Cardiac muscle cell (in vitro differentiated cells and primary cell): ENCODE data around the gene PHF3. TPM values are rescaled to one million over a fixed set of nuclear protein-coding genes. Genes with fewer than 3 reads are reported as not detected.

Source experiments
- DNase-seq, 2 donors: peaks; one replicate each; pipeline versions ENCODE4 v3.0.0 to v3.0.0-alpha.2; 2010 to 2017; ENCODE audit warnings: low read depth in 1 of 2, low spot score in 1 of 2
- H3K27ac ChIP-seq: fragments of 200-600 bp; sonication (generic); 2 replicates; pipeline ENCODE4 v1.5.1; 2016
- H3K27me3 ChIP-seq: fragments of 200-600 bp; sonication (generic); 2 replicates; pipeline ENCODE4 v1.6.0; 2016; ENCODE audit warnings: control low read depth
- H3K36me3 ChIP-seq: fragments of 200-600 bp; sonication (generic); 2 replicates; pipeline ENCODE4 v1.5.1; 2016; ENCODE audit warnings: control low read depth
- H3K4me1 ChIP-seq: fragments of 200-600 bp; sonication (generic); 2 replicates; pipeline ENCODE4 v1.8.1; 2017; ENCODE audit warnings: low read depth, mild to moderate bottlenecking, mixed run types
- H3K4me3 ChIP-seq: fragments of 200-600 bp; sonication (generic); 2 replicates; pipeline ENCODE4 v1.5.1; 2016; ENCODE audit warnings: mild to moderate bottlenecking
- H3K9me3 ChIP-seq: fragments of 200-600 bp; sonication (generic); 2 replicates; pipeline ENCODE4 v1.5.1; 2017; ENCODE audit warnings: low read depth, mild to moderate bottlenecking, control low read depth
- polyA plus RNA-seq: library from polyadenylated mRNA; unstranded; fragments of >200 nt; fragmentation: Nextera tagmentation; extraction: Ambion mirVana; gene quantifications from 2 replicates; pipeline ENCODE4 v1.2.1, GENCODE V29; 2016
- total RNA-seq: library from RNA; depleted of rRNA; stranded (reverse); fragments of >200 nt; gene quantifications from 2 replicates; pipeline ENCODE4 v1.2.3, GENCODE V29; 2016
- TF ChIP-seq, protein P1 (sequence below): IDR thresholded peaks from 2 replicates; pipeline ENCODE4 v1.5.1; 2012; ENCODE audit warnings: low read depth, mild to moderate bottlenecking, low read length

PHF3 gene, protein sequence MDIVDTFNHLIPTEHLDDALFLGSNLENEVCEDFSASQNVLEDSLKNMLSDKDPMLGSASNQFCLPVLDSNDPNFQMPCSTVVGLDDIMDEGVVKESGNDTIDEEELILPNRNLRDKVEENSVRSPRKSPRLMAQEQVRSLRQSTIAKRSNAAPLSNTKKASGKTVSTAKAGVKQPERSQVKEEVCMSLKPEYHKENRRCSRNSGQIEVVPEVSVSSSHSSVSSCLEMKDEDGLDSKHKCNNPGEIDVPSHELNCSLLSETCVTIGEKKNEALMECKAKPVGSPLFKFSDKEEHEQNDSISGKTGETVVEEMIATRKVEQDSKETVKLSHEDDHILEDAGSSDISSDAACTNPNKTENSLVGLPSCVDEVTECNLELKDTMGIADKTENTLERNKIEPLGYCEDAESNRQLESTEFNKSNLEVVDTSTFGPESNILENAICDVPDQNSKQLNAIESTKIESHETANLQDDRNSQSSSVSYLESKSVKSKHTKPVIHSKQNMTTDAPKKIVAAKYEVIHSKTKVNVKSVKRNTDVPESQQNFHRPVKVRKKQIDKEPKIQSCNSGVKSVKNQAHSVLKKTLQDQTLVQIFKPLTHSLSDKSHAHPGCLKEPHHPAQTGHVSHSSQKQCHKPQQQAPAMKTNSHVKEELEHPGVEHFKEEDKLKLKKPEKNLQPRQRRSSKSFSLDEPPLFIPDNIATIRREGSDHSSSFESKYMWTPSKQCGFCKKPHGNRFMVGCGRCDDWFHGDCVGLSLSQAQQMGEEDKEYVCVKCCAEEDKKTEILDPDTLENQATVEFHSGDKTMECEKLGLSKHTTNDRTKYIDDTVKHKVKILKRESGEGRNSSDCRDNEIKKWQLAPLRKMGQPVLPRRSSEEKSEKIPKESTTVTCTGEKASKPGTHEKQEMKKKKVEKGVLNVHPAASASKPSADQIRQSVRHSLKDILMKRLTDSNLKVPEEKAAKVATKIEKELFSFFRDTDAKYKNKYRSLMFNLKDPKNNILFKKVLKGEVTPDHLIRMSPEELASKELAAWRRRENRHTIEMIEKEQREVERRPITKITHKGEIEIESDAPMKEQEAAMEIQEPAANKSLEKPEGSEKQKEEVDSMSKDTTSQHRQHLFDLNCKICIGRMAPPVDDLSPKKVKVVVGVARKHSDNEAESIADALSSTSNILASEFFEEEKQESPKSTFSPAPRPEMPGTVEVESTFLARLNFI (N-terminal part only)
- total RNA-seq (28.8 and 55.8 TPM in 2 replicates), polyA plus RNA-seq (13.1 and 27.3 TPM in 2 replicates)

DNA sequence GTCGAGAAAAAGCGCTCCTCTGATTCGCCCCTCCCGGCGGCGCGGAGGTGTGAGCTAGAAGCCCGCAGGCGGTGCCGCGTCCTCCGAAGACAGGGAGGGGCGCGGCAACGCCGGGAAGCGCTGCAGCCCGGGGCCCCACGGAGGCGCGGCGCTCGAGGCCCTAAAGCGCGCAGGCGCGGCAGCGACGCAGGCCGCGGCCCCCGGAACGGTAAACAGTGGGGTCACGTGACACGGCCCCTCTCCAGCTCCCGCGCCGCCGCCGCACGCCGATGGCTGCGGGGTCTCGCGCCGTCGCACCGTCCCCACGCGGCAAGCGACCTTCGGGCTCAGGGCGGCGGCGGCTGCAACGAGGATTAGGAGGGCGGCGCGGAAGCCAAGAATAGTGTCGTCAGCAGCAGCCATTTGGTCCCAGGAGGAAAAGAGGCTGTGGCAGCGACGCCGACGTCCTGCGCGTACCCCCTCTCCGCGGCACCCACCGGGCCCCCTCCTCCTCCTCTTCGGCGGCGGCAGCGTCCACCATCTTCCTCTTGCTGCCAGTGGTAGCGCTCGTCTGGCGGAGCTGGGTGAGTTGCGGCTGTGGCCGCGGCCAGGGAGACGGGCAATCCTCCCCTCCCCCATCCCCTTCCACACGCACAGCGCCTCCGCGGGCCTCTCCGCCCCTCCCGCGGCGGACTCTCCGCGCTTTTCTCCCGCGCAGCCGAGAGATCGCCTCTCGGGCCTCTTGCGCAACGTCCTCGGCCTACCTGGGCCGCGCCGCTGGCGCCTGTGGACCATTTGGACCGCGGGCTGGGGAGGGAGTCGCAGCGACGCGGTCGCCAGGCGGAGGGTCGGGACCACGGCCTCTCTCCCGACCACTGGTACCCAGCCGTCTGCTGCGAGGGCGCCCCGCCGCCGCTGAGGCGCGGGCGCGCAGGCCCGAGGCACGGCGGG is at the start of gene PHF3:
Gene PHF3 (plus strand): TSS at position 215 of the 930 bp plus-strand sequence. CDS start 10,750 bp downstream, outside the sequence.
- no peaks in the 10 kb centered on the region for H3K27me3 ChIP-seq
- peak; percentile 95 to 97 for DNase-seq
- TF ChIP-seq, protein P1, sequence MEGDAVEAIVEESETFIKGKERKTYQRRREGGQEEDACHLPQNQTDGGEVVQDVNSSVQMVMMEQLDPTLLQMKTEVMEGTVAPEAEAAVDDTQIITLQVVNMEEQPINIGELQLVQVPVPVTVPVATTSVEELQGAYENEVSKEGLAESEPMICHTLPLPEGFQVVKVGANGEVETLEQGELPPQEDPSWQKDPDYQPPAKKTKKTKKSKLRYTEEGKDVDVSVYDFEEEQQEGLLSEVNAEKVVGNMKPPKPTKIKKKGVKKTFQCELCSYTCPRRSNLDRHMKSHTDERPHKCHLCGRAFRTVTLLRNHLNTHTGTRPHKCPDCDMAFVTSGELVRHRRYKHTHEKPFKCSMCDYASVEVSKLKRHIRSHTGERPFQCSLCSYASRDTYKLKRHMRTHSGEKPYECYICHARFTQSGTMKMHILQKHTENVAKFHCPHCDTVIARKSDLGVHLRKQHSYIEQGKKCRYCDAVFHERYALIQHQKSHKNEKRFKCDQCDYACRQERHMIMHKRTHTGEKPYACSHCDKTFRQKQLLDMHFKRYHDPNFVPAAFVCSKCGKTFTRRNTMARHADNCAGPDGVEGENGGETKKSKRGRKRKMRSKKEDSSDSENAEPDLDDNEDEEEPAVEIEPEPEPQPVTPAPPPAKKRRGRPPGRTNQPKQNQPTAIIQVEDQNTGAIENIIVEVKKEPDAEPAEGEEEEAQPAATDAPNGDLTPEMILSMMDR = peak; percentile 29
- H3K36me3 ChIP-seq = no peaks in the 10 kb centered on the region
- H3K4me1 ChIP-seq = peaks cover 33% of the 10 kb centered on the region
- H3K4me3 ChIP-seq = peak within 1 kb of the TSS; percentile 91
- H3K9me3 ChIP-seq = no peaks in the 10 kb centered on the region
- H3K27ac ChIP-seq = peak within 1 kb of the TSS; percentile 94

DNA sequence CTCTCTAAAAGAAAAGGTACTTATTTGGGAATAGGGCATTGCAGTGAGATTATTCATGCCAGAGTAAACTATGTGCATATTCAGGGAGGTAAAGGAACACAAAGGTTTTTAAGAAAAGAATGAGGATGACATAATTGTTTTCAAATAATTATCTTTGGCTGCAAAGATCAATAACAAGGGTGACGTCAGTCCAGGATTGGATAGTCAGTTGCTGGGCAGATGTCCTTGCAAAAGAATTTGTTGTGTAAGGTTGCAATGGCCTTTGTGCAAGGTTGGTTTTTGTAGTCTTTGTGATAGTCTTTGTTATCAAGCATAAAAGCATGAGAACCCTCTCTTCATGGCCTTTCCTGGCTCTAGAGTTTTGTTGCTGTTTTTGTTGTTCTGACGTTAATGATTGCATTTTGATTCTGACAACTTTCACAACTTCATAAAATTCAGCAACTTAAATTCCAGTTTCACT is 45.6 kb upstream of the PHF3 start:
- no peak overlapping the region for H3K4me3 ChIP-seq
- H3K27me3 ChIP-seq = no peaks in the 10 kb centered on the region
- no peaks in the 10 kb centered on the region for H3K4me1 ChIP-seq
- DNase-seq = no peak
- H3K9me3 ChIP-seq = no peaks in the 10 kb centered on the region
- TF ChIP-seq, protein P1 = no peak
- no peak overlapping the region for H3K27ac ChIP-seq
- H3K36me3 ChIP-seq = no peaks in the 10 kb centered on the region

DNA sequence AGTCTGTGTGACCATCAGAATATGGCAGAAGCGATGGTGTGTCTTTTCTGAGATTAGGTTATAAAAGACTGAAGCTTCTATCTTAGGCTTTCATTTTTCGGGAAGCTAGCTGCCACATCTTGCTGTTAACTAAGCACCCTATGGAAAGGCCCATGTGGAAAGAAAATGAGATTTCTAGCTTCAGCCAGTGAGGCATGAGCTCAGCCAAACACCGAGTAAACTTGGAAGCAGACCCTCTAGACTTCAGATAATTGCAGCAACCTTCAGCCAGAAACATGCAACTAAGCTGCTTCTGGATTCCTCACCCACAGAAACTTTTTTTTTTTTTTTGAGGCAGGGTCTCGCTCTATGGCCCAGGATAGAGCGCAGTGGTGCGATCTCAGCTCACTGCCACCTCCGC is 42.7 kb upstream of the PHF3 start:
- peaks cover 3% of the 10 kb centered on the region for H3K4me1 ChIP-seq
- no peaks in the 10 kb centered on the region for H3K27me3 ChIP-seq
- no peaks in the 10 kb centered on the region for H3K9me3 ChIP-seq
- no peak overlapping the region for H3K4me3 ChIP-seq
- no peak for DNase-seq
- TF ChIP-seq, protein P1 = no peak
- no peaks in the 10 kb centered on the region for H3K36me3 ChIP-seq
- no peak overlapping the region for H3K27ac ChIP-seq

DNA sequence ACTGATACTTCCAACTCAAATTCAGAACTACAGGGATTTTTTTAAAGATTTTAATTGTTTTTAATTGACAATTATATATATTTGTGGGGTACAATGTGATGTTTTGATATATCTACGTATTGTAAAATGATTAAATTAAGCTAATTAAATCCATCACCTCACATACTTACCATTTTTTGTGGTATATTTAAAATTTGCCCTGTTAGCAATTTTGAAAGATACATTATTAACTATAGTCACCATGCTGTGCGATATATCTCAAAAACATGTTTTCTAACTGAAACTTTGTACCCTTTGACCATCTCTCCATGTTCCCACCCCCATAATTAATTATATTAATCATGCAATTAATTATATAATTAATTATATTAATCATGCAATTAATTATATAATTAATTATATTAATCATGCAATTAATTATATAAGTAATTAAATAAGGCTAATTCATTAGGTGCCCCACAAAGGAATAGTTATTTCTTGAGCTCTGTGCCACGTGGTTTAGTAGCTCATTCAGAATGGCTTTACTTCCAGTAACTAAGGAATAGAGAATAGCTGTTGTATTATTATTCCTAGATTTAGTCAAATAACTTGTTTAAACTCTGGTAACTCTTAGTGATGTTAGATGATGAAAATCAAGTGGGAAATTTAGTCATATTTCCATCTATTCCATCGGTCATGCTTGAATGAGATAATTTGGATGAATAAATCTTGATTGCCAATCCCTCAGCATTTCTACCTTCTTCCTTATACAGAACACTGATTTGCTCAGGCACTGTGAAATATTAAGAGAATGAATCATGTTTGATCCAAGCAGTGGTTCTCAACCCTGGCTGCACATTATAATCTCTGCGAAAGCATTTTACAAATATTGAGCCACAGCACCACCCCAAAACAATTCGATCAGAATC is 38.2 kb upstream of the PHF3 start:
- Histone ChIP-seq H3K27ac (no peak overlapping the region), H3K4me3 (peak overlapping the region; percentile 57), H3K9me3 (no peaks in the 10 kb centered on the region), H3K36me3 (no peaks in the 10 kb centered on the region), H3K27me3 (no peaks in the 10 kb centered on the region), H3K4me1 (peaks cover 3% of the 10 kb centered on the region)
- TF ChIP-seq, protein P1 = no peak
- DNase-seq = no peak
